WTC11 (cell line): Measurements from ENCODE around the gene UMAD1. TPM values are rescaled to one million over a fixed set of nuclear protein-coding genes. Genes with fewer than 3 reads are reported as not detected.
"Not testable (repeated sequence)": the region's sequence is repeated elsewhere in the genome, so short reads cannot be mapped to it uniquely, and the experiment has no call there.

Experiments
- ATAC-seq: fragments of 200-7000 bp; cut with Tn5 transposase; 2 replicates; pipeline ENCODE4 v1.10.0; 2021; ENCODE audit warnings: mild to moderate bottlenecking, moderate library complexity
- CTCF ChIA-PET: fragments of 300-600 bp; sonication (Branson Sonifier 250); formaldehyde crosslinking; loops from one replicate; lab custom pipeline; 2021; ENCODE audit warnings: antibody characterized with exemption; lab: Charles Lee
- POLR2A ChIA-PET: fragments of 350-600 bp; sonication (Branson Sonifier 250); formaldehyde crosslinking; loops from one replicate; lab custom pipeline; 2021; ENCODE audit warnings: antibody characterized with exemption; lab: Charles Lee
- DNase-seq: peaks from one replicate; pipeline ENCODE4 v3.0.0; 2021; ENCODE audit warnings: low spot score
- H3K27ac Mint-ChIP-seq: 2 replicates; pipeline ENCODE4 v1.8.0; 2021; ENCODE audit warnings: mixed read lengths
- H3K27me3 Mint-ChIP-seq: 2 replicates; pipeline ENCODE4 v1.8.0; 2021; ENCODE audit warnings: low read depth, mild to moderate bottlenecking, moderate library complexity, mixed read lengths
- H3K36me3 Mint-ChIP-seq: 2 replicates; pipeline ENCODE4 v1.8.0; 2021; ENCODE audit warnings: mixed read lengths
- H3K4me1 Mint-ChIP-seq: 2 replicates; pipeline ENCODE4 v1.8.0; 2022; ENCODE audit warnings: mixed read lengths
- H3K4me3 Mint-ChIP-seq: 2 replicates; pipeline ENCODE4 v1.8.0; 2021; ENCODE audit warnings: mild to moderate bottlenecking, moderate library complexity, mixed read lengths
- H3K9me3 Mint-ChIP-seq: 2 replicates; pipeline ENCODE4 v1.8.0; 2021; ENCODE audit warnings: mixed read lengths
- FOXP1 ChIP-seq: sonication (generic); formaldehyde crosslinking; IDR thresholded peaks from 2 replicates; pipeline ENCODE4 v1.8.0; 2022; ENCODE audit warnings: missing genetic modification reagents, mild to moderate bottlenecking, moderate library complexity, borderline replicate concordance
- GABPB1 ChIP-seq: sonication (generic); formaldehyde crosslinking; IDR thresholded peaks from 2 replicates; pipeline ENCODE4 v1.8.1; 2023; ENCODE audit warnings: mild to moderate bottlenecking, missing genetic modification reagents
- GTF2I ChIP-seq: fragments of 250-450 bp; sonication (Bioruptor Pico); conservative IDR thresholded peaks from 2 replicates; pipeline ENCODE4 v1.4.0; 2021; ENCODE audit warnings: mild to moderate bottlenecking
- HMGA2 ChIP-seq: fragments of 250-450 bp; sonication (Bioruptor Pico); IDR thresholded peaks from 2 replicates; pipeline ENCODE4 v1.4.0; 2021; ENCODE audit warnings: mild to moderate bottlenecking, moderate library complexity
- MXD4 ChIP-seq: fragments of 250-450 bp; sonication (Bioruptor Pico); IDR thresholded peaks from 2 replicates; pipeline ENCODE4 v1.8.0; 2021; ENCODE audit warnings: mild to moderate bottlenecking, moderate library complexity, borderline replicate concordance
- TEAD1 ChIP-seq: sonication (generic); formaldehyde crosslinking; IDR thresholded peaks from 2 replicates; pipeline ENCODE4 v1.8.0; 2022; ENCODE audit warnings: mild to moderate bottlenecking, missing genetic modification reagents
- ZNF396 ChIP-seq: fragments of 250-450 bp; sonication (Bioruptor Pico); IDR thresholded peaks from 2 replicates; pipeline ENCODE4 v1.8.0; 2021; ENCODE audit warnings: mild to moderate bottlenecking, moderate library complexity, borderline replicate concordance
- total RNA-seq: library from RNA; stranded (reverse); gene quantifications from 3 replicates; pipeline ENCODE4 v1.2.3, GENCODE V29; 2021
- TF ChIP-seq, protein P1 (sequence below): fragments of 200-600 bp; IDR thresholded peaks from 2 replicates; pipeline ENCODE4 v1.8.0; 2022; ENCODE audit warnings: antibody characterized with exemption
- TF ChIP-seq, protein P2 (sequence below): sonication (generic); formaldehyde crosslinking; IDR thresholded peaks from 2 replicates; pipeline ENCODE4 v1.8.1; 2023; ENCODE audit warnings: mild to moderate bottlenecking, missing genetic modification reagents
- TF ChIP-seq, protein P3 (sequence below): sonication (generic); formaldehyde crosslinking; conservative IDR thresholded peaks from 2 replicates; pipeline ENCODE4 v1.8.1; 2022; ENCODE audit warnings: mild to moderate bottlenecking, missing genetic modification reagents
- TF ChIP-seq, protein P4 (sequence below): fragments of 250-450 bp; sonication (Bioruptor Pico); IDR thresholded peaks from 2 replicates; pipeline ENCODE4 v1.8.0; 2021; ENCODE audit warnings: mild to moderate bottlenecking
- TF ChIP-seq, protein P5 (sequence below): sonication (generic); formaldehyde crosslinking; IDR thresholded peaks from 2 replicates; pipeline ENCODE4 v1.8.1; 2023; ENCODE audit warnings: mild to moderate bottlenecking, moderate library complexity, missing genetic modification reagents

UMAD1 gene
- total RNA-seq, 1 experiment from 2014 or later, result 13.0 TPM

DNA sequence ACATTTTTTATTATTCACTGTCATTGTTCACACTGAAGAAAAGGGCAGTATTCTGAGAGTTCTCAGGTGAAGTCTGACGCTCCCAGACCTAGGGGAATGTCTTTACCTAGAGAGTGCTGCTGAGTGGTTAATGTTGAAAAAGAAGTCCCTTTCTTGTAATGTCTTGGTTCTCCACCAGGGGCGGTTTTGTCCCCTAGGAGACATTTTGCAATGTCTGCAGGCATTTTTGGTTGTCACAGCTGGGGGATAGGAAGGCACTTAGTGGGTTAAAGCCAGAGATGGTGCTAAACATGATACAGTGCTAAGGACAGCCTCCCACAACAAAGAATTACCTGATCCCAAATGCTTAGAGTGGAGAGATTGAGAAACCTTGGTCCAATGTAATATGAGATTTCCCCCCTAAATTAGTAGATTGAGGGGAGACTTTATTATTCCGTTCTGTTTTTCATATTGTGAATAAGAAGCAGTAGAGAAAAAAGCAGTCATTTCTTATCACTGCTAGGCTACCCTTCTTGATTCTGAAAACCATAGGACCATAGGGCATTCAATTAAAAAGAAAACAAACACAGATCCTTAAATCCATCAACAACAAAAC lies 13.1 kb downstream of the UMAD1 start:
- POLR2A ChIA-PET, result no interaction called here
- ATAC-seq, result peak; percentile 96
- Mint-ChIP-seq H3K4me1 (peaks cover 17% of the 10 kb centered on the region), H3K9me3 (peaks cover 20% of the 10 kb centered on the region), H3K27ac (no peak overlapping the region), H3K36me3 (peaks cover 23% of the 10 kb centered on the region), H3K4me3 (no peak overlapping the region), H3K27me3 (no peaks in the 10 kb centered on the region)
- DNase-seq, result peak; percentile 69
- CTCF ChIA-PET, result interaction anchor here (2.0 kb wide), 1 partner anchor 9 kb away, joined by 9 read pairs; no protein-coding TSS in a partner anchor
- no peak for TF ChIP-seq TEAD1 (CRISPR knock-in tag)
- TF ChIP-seq, protein P1, sequence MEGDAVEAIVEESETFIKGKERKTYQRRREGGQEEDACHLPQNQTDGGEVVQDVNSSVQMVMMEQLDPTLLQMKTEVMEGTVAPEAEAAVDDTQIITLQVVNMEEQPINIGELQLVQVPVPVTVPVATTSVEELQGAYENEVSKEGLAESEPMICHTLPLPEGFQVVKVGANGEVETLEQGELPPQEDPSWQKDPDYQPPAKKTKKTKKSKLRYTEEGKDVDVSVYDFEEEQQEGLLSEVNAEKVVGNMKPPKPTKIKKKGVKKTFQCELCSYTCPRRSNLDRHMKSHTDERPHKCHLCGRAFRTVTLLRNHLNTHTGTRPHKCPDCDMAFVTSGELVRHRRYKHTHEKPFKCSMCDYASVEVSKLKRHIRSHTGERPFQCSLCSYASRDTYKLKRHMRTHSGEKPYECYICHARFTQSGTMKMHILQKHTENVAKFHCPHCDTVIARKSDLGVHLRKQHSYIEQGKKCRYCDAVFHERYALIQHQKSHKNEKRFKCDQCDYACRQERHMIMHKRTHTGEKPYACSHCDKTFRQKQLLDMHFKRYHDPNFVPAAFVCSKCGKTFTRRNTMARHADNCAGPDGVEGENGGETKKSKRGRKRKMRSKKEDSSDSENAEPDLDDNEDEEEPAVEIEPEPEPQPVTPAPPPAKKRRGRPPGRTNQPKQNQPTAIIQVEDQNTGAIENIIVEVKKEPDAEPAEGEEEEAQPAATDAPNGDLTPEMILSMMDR, result peak; percentile 80

DNA sequence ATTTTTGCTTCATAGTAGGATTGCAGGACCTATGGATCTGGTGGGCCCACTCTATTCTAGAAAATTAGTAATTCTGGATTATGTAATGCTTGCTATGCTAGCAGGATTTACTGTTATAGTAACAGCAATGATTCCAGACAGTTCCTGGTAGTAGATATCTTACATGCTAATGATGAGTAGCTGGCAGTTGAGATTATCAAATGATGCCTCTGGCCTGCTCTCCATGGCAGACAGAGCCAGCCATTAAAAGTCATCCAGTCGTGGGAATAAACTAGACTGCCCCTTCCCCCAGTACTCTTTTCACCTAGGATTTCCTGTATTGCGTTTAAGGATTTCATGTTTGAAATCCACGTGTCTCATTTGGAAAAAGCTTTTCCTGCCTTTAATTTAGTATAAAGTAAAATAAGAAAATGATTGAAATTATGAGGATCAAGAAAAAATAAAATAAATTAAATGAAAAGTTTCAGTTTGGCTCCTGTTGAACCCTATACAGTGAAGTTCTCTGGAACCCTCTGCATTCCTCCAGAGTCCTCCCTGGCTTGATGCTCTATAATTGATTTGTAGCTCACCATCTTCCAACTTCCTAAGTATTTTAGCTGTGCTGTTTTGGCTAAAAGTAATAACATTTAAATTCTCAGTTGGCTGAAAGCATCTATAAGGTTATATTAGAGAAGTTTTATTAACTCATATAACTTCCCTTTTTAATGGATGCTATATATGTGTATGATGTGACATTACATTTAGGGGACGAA lies 14.6 kb downstream of the UMAD1 start:
- TF ChIP-seq, protein P2, sequence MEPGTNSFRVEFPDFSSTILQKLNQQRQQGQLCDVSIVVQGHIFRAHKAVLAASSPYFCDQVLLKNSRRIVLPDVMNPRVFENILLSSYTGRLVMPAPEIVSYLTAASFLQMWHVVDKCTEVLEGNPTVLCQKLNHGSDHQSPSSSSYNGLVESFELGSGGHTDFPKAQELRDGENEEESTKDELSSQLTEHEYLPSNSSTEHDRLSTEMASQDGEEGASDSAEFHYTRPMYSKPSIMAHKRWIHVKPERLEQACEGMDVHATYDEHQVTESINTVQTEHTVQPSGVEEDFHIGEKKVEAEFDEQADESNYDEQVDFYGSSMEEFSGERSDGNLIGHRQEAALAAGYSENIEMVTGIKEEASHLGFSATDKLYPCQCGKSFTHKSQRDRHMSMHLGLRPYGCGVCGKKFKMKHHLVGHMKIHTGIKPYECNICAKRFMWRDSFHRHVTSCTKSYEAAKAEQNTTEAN, result no peak
- no peak for TF ChIP-seq ZNF396 (CRISPR knock-in tag)
- TF ChIP-seq, protein P3, sequence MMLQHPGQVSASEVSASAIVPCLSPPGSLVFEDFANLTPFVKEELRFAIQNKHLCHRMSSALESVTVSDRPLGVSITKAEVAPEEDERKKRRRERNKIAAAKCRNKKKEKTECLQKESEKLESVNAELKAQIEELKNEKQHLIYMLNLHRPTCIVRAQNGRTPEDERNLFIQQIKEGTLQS (CRISPR knock-in tag), result no peak
- no peak for TF ChIP-seq MXD4 (CRISPR knock-in tag)
- no peak for TF ChIP-seq GTF2I (CRISPR knock-in tag)
- no peak for TF ChIP-seq FOXP1 (CRISPR knock-in tag)
- TF ChIP-seq, protein P4, sequence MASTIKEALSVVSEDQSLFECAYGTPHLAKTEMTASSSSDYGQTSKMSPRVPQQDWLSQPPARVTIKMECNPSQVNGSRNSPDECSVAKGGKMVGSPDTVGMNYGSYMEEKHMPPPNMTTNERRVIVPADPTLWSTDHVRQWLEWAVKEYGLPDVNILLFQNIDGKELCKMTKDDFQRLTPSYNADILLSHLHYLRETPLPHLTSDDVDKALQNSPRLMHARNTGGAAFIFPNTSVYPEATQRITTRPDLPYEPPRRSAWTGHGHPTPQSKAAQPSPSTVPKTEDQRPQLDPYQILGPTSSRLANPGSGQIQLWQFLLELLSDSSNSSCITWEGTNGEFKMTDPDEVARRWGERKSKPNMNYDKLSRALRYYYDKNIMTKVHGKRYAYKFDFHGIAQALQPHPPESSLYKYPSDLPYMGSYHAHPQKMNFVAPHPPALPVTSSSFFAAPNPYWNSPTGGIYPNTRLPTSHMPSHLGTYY (CRISPR knock-in tag), result no peak
- TF ChIP-seq, protein P5, sequence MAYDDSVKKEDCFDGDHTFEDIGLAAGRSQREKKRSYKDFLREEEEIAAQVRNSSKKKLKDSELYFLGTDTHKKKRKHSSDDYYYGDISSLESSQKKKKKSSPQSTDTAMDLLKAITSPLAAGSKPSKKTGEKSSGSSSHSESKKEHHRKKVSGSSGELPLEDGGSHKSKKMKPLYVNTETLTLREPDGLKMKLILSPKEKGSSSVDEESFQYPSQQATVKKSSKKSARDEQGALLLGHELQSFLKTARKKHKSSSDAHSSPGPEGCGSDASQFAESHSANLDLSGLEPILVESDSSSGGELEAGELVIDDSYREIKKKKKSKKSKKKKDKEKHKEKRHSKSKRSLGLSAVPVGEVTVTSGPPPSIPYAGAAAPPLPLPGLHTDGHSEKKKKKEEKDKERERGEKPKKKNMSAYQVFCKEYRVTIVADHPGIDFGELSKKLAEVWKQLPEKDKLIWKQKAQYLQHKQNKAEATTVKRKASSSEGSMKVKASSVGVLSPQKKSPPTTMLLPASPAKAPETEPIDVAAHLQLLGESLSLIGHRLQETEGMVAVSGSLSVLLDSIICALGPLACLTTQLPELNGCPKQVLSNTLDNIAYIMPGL, result no peak
- TF ChIP-seq GABPB1 (CRISPR knock-in tag), result no peak
- TF ChIP-seq HMGA2, result no peak
- Mint-ChIP-seq H3K27me3 (no peaks in the 10 kb centered on the region), H3K4me1 (peaks cover 14% of the 10 kb centered on the region), H3K27ac (no peak overlapping the region), H3K4me3 (no peak overlapping the region), H3K9me3 (peaks cover 35% of the 10 kb centered on the region), H3K36me3 (peaks cover 31% of the 10 kb centered on the region)
- ChIA-PET CTCF (no interaction called here), POLR2A (no interaction called here)
- DNase-seq (no peak), ATAC-seq (no peak)

DNA sequence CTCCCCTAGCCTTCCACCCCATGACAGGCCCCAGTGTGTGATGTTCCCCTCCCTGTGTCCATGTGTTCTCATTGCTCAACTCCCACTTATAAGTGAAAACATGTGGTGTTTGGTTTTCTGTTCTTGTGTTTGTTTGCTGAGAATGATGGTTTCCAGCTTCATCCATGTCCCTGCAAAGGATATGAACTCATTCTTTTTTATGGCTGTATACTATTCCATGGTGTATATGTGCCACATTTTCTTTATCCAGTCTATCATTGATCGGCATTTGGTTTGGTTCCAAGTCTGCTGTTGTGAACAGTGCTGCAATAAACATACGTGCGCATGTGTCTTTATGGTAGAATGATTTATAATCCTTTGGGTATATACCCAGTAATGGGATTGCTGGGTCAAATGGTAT lies 15.9 kb downstream of the UMAD1 start:
- H3K27ac Mint-ChIP-seq, H3K4me3 Mint-ChIP-seq, DNase-seq, ATAC-seq, POLR2A ChIA-PET, H3K27me3 Mint-ChIP-seq, CTCF ChIA-PET: not testable (repeated sequence)
- H3K9me3 Mint-ChIP-seq, result peaks cover 35% of the 10 kb centered on the region
- peaks cover 31% of the 10 kb centered on the region for H3K36me3 Mint-ChIP-seq
- H3K4me1 Mint-ChIP-seq, result peaks cover 17% of the 10 kb centered on the region
